DOHH2 (cell line): ENCODE results near the gene BLNK.
A peak's percentile ranks its signal among the peaks of the same experiment; 100 is the strongest.

ENCODE experiments used
- H3F3A ChIP-seq: fragments of 200-600 bp; sonication (generic), shearing (Covaris generic); 2 replicates; pipeline ENCODE4 v1.6.0; 2016; ENCODE audit warnings: antibody characterized with exemption, mild to moderate bottlenecking; ENCODE audit not compliant: control insufficient read depth, insufficient read depth
- H3K27ac ChIP-seq: fragments of 200-600 bp; sonication (generic); 2 replicates; pipeline ENCODE4 v1.5.1; 2014; ENCODE audit warnings: low read depth, mild to moderate bottlenecking, low read length, moderate library complexity
- H3K27me3 ChIP-seq: fragments of 200-600 bp; sonication (generic); 2 replicates; pipeline ENCODE4 v1.6.1; 2014; ENCODE audit warnings: mild to moderate bottlenecking, low read length, mixed read lengths; ENCODE audit not compliant: control insufficient read depth
- H3K36me3 ChIP-seq: fragments of 200-600 bp; sonication (generic); 2 replicates; pipeline ENCODE4 v1.6.1; 2014; ENCODE audit warnings: mild to moderate bottlenecking, low read length, moderate library complexity, mixed read lengths; ENCODE audit not compliant: control insufficient read depth
- H3K4me1 ChIP-seq: fragments of 200-600 bp; sonication (generic); 2 replicates; pipeline ENCODE4 v1.6.1; 2014; ENCODE audit warnings: mild to moderate bottlenecking, low read length, mixed read lengths; ENCODE audit not compliant: control insufficient read depth
- H3K4me2 ChIP-seq: fragments of 200-600 bp; sonication (generic); 2 replicates; pipeline ENCODE4 v1.6.0; 2014; ENCODE audit warnings: mild to moderate bottlenecking, low read length, moderate library complexity
- H3K4me3 ChIP-seq: fragments of 200-600 bp; sonication (generic); 2 replicates; pipeline ENCODE4 v1.5.1; 2014; ENCODE audit warnings: mild to moderate bottlenecking, low read length, mixed read lengths
- H3K79me2 ChIP-seq: fragments of 200-600 bp; sonication (generic); 2 replicates; pipeline ENCODE4 v1.6.1; 2014; ENCODE audit warnings: mild to moderate bottlenecking, low read length, mixed read lengths; ENCODE audit not compliant: control insufficient read depth
- H3K9me2 ChIP-seq: fragments of 200-600 bp; sonication (generic); replicated peaks from 2 replicates; pipeline ENCODE4 v1.6.1; 2014; ENCODE audit warnings: mild to moderate bottlenecking, low read length, mixed read lengths; ENCODE audit not compliant: control insufficient read depth
- H3K9me3 ChIP-seq: fragments of 200-600 bp; sonication (generic); 2 replicates; pipeline ENCODE4 v1.6.1; 2014; ENCODE audit warnings: antibody characterized with exemption, low read length, mixed read lengths; ENCODE audit not compliant: control insufficient read depth, insufficient read depth
- H4K20me1 ChIP-seq: fragments of 200-600 bp; sonication (generic); 2 replicates; pipeline ENCODE4 v1.6.0; 2014; ENCODE audit warnings: low read depth, mild to moderate bottlenecking, antibody characterized with exemption, low read length, moderate library complexity; ENCODE audit not compliant: control insufficient read depth, insufficient read depth
- EZH2phosphoT487 ChIP-seq: fragments of 200-600 bp; sonication (generic); IDR thresholded peaks from 2 replicates; pipeline ENCODE4 v1.6.1; 2017; ENCODE audit warnings: borderline replicate concordance, mild to moderate bottlenecking, antibody characterized with exemption, low read length, moderate library complexity, mixed read lengths
- TF ChIP-seq, protein P1 (sequence below): fragments of 200-600 bp; sonication (generic); IDR thresholded peaks from one replicate; pipeline ENCODE4 v1.5.1; 2014; ENCODE audit warnings: antibody characterized with exemption, mild to moderate bottlenecking, low read depth, low read length; ENCODE audit not compliant: poor library complexity, severe bottlenecking

The BLNK gene

DNA sequence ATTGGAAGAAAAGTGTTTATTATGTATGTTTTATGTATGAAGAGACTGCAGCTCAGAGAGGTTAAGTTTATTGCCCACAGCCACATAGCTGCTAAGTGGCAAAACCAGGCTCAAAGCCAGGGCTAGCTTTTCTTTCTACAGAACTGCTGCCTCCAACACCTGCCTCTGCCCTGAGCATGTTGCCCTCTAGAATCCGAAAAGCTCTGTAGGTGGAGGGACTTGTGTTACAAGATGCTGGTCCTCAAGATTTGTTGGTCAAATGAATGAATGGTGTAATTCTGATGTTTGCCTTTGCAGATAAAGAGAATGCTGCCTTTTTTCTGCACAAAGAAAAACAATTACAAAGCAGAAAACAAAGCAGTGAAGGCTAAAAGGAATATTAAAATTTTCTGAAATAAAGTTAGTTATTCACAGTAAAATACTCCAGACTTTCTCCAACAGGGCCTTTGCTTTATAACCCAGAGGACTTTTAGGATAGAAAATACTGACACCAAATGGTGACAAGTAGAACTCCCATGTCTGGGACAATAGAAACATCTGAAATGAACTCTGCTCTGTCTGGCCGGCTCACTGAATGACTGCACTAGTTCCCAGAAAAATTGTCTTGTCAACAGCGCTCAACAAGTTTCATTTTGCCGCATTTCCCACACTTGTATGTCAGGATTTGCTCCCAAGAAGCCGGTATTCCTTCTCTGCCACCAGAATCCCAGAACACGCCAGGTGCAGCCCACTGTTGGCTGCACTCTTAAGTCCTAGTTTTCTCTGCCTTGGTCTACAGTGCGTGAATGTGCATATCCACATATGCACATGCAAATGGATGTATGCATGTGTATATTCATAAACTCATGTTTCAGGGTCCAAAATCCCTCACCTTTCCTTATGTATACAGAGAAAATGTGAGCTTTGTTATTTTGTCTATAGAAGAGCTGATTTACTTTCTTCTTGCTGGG, 21.9 kb upstream of the BLNK start:
- peak overlapping the region; percentile 97 for H3K27ac ChIP-seq
- no peaks in the 10 kb centered on the region for H3K9me3 ChIP-seq
- no peaks in the 10 kb centered on the region for H3K27me3 ChIP-seq
- peak overlapping the region; percentile 76 for H3K4me2 ChIP-seq
- H4K20me1 ChIP-seq = no peaks in the 10 kb centered on the region
- TF ChIP-seq, protein P1, sequence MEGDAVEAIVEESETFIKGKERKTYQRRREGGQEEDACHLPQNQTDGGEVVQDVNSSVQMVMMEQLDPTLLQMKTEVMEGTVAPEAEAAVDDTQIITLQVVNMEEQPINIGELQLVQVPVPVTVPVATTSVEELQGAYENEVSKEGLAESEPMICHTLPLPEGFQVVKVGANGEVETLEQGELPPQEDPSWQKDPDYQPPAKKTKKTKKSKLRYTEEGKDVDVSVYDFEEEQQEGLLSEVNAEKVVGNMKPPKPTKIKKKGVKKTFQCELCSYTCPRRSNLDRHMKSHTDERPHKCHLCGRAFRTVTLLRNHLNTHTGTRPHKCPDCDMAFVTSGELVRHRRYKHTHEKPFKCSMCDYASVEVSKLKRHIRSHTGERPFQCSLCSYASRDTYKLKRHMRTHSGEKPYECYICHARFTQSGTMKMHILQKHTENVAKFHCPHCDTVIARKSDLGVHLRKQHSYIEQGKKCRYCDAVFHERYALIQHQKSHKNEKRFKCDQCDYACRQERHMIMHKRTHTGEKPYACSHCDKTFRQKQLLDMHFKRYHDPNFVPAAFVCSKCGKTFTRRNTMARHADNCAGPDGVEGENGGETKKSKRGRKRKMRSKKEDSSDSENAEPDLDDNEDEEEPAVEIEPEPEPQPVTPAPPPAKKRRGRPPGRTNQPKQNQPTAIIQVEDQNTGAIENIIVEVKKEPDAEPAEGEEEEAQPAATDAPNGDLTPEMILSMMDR = peak; percentile 68
- no peak for TF ChIP-seq EZH2phosphoT487
- H3K9me2 ChIP-seq = no peaks in the 10 kb centered on the region
- H3K4me3 ChIP-seq = peak overlapping the region; percentile 38; the same call in 1 of the 2 replicates
- H3F3A ChIP-seq = peaks cover 35% of the 10 kb centered on the region
- peaks cover 9% of the 10 kb centered on the region for H3K79me2 ChIP-seq
- H3K36me3 ChIP-seq = no peaks in the 10 kb centered on the region; the same call in 1 of the 2 replicates
- H3K4me1 ChIP-seq = peaks cover 88% of the 10 kb centered on the region

DNA sequence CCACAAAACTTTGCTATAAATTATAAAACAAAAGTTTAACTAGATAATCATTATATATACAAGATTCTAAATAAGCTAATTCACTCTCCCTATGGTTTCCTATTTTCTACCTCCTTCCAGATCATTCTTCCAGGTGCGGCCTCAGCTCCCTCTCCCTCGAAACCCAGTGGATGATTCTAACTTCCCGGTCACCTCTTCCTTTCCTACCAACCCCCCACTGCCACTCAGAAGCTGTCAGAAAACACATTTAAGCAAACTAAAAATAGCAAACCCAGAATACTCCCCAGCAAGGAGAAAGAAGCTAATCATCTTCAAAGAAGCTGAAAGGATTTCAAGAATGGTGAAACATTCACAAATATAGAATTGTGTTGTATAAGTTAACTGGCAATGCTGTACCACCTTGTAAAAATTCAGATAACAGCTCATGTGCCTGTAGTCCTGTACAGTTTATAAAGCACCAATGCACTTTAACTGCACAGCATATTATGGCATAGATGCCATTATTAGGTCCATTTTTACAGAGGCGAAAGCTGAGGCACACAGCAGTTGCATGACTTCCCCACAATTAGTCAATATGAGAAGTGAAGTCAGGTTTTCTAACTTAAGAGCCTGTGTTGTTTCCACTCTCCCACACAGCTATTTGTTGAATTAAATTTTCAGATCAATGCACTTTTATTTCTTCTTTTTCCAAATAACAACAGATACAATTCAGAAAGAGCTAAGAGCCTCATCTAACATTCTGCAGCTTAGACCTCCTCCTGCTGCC, 19.2 kb upstream of the BLNK start:
- Histone ChIP-seq H3K27me3 (no peaks in the 10 kb centered on the region), H3K9me2 (no peaks in the 10 kb centered on the region), H3F3A (peaks cover 53% of the 10 kb centered on the region), H3K79me2 (peaks cover 17% of the 10 kb centered on the region), H3K27ac (peak overlapping the region; percentile 97), H3K4me3 (peak overlapping the region; percentile 44), H4K20me1 (no peaks in the 10 kb centered on the region), H3K4me2 (peak overlapping the region; percentile 76), H3K9me3 (no peaks in the 10 kb centered on the region), H3K4me1 (peaks cover 94% of the 10 kb centered on the region), H3K36me3 (peaks cover 5% of the 10 kb centered on the region; the same call in 1 of the 2 replicates)
- no peak for TF ChIP-seq EZH2phosphoT487
- TF ChIP-seq, protein P1 = no peak

DNA sequence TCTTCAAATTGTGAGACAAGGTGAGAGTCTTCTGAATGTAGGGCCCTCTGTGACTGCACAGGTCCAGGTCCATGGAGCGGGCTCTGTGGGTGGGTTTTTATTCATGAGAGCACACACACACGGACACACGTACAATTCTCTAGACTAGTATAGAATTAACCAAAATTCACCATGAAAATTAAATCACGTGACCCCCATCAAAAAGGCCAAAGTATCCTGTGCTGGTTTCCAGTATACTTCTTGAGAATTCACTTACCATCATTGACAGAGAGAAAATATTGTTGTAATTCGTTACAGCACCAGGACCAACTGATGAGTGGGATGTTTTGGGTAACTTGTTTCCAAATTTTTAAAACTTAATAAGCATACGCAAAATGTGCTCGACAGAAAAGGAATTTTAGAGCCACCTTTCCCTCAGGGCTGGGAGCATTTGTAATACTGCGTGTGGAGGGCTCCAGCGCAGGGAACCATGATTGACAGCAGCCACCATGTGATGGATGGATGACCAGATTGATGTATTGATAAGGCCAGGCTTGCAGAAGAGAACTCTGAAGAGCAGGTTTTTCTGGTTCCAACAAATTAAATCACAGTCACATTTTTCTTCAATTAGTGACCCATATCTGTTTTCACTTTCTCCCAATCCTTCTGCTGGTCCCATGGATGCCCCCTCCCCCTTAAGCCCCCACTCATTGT, 18.0 kb upstream of the BLNK start:
- H3K27ac ChIP-seq = peak overlapping the region; percentile 97
- H3K27me3 ChIP-seq = no peaks in the 10 kb centered on the region
- H3K4me2 ChIP-seq = peak overlapping the region; percentile 76
- peaks cover 53% of the 10 kb centered on the region for H3F3A ChIP-seq
- peak overlapping the region; percentile 43 for H3K4me3 ChIP-seq
- H3K9me3 ChIP-seq = no peaks in the 10 kb centered on the region
- no peaks in the 10 kb centered on the region for H3K9me2 ChIP-seq
- TF ChIP-seq EZH2phosphoT487 = no peak
- TF ChIP-seq, protein P1 = no peak
- H3K36me3 ChIP-seq = peaks cover 5% of the 10 kb centered on the region; the same call in 1 of the 2 replicates
- peaks cover 93% of the 10 kb centered on the region for H3K4me1 ChIP-seq
- H3K79me2 ChIP-seq = peaks cover 19% of the 10 kb centered on the region
- H4K20me1 ChIP-seq = no peaks in the 10 kb centered on the region
